OCI-LY1 (cell line): Measurements from ENCODE around the gene ARHGEF2.
A peak's percentile ranks its signal among the peaks of the same experiment; 100 is the strongest.

Experiments
- H2AFZ ChIP-seq: fragments of 200-600 bp; sonication (generic), shearing (Covaris generic); 2 replicates; pipeline ENCODE4 v1.6.0; 2014; ENCODE audit warnings: antibody characterized with exemption, mild to moderate bottlenecking, low read length
- H3F3A ChIP-seq: fragments of 200-600 bp; sonication (generic), shearing (Covaris generic); 2 replicates; pipeline ENCODE4 v1.6.0; 2014; ENCODE audit warnings: mild to moderate bottlenecking, antibody characterized with exemption, low read length, moderate library complexity; ENCODE audit not compliant: insufficient read depth
- H3K27ac ChIP-seq: fragments of 200-600 bp; sonication (generic); 2 replicates; pipeline ENCODE4 v1.5.1; 2014; ENCODE audit warnings: low read length, mixed run types, mild to moderate bottlenecking, low read depth; ENCODE audit not compliant: poor library complexity, severe bottlenecking
- H3K27me3 ChIP-seq: fragments of 200-600 bp; sonication (generic); 2 replicates; pipeline ENCODE4 v1.6.0; 2014; ENCODE audit warnings: antibody characterized with exemption, mild to moderate bottlenecking, low read length, moderate library complexity; ENCODE audit not compliant: insufficient read depth
- H3K36me3 ChIP-seq: fragments of 200-600 bp; sonication (generic); 2 replicates; pipeline ENCODE4 v1.6.1; 2014; ENCODE audit warnings: mild to moderate bottlenecking, antibody characterized with exemption, low read length, moderate library complexity, mixed read lengths; ENCODE audit not compliant: insufficient read depth
- H3K4me1 ChIP-seq: fragments of 200-600 bp; sonication (generic); 2 replicates; pipeline ENCODE4 v1.5.1; 2014; ENCODE audit warnings: mild to moderate bottlenecking, low read length, moderate library complexity; ENCODE audit not compliant: insufficient read depth, severe bottlenecking
- H3K4me2 ChIP-seq: fragments of 200-600 bp; sonication (generic), shearing (Covaris generic); 2 replicates; pipeline ENCODE4 v1.6.1; 2014; ENCODE audit warnings: low read length
- H3K4me3 ChIP-seq: fragments of 200-600 bp; sonication (generic); 2 replicates; pipeline ENCODE4 v1.5.1; 2014; ENCODE audit warnings: low read length, low read depth, mild to moderate bottlenecking, mixed read lengths; ENCODE audit not compliant: poor library complexity, severe bottlenecking
- H3K79me2 ChIP-seq: fragments of 200-600 bp; shearing (Covaris generic); 2 replicates; pipeline ENCODE4 v1.6.1; 2016; ENCODE audit warnings: mixed run types, low read length, mixed read lengths; ENCODE audit not compliant: insufficient read depth
- H3K9ac ChIP-seq: fragments of 200-600 bp; sonication (generic), shearing (Covaris generic); 2 replicates; pipeline ENCODE4 v1.6.1; 2014; ENCODE audit warnings: mild to moderate bottlenecking, low read length, mixed read lengths
- H3K9me2 ChIP-seq: fragments of 200-600 bp; sonication (generic), shearing (Covaris generic); 2 replicates; pipeline ENCODE4 v1.6.1; 2014; ENCODE audit warnings: low read depth, mild to moderate bottlenecking, low read length, mixed read lengths
- H3K9me3 ChIP-seq: fragments of 200-600 bp; shearing (Covaris generic); 2 replicates; pipeline ENCODE4 v1.6.1; 2014; ENCODE audit warnings: low read length, mixed read lengths
- H4K20me1 ChIP-seq: fragments of 200-600 bp; sonication (generic), shearing (Covaris generic); 2 replicates; pipeline ENCODE4 v1.6.0; 2016; ENCODE audit warnings: mild to moderate bottlenecking, low read length; ENCODE audit not compliant: insufficient read depth
- EZH2 ChIP-seq: fragments of 200-600 bp; sonication (generic), shearing (Covaris generic); IDR thresholded peaks from 2 replicates; pipeline ENCODE4 v1.8.0; 2017; ENCODE audit warnings: borderline replicate concordance, mixed run types, mild to moderate bottlenecking, antibody characterized with exemption, low read length, moderate library complexity, mixed read lengths
- TF ChIP-seq, protein P1 (sequence below): fragments of 200-600 bp; sonication (generic), shearing (Covaris generic); IDR thresholded peaks from 2 replicates; pipeline ENCODE4 v1.5.1; 2017; ENCODE audit warnings: mild to moderate bottlenecking, antibody characterized with exemption, low read length, moderate library complexity, mixed read lengths

Gene ARHGEF2

DNA sequence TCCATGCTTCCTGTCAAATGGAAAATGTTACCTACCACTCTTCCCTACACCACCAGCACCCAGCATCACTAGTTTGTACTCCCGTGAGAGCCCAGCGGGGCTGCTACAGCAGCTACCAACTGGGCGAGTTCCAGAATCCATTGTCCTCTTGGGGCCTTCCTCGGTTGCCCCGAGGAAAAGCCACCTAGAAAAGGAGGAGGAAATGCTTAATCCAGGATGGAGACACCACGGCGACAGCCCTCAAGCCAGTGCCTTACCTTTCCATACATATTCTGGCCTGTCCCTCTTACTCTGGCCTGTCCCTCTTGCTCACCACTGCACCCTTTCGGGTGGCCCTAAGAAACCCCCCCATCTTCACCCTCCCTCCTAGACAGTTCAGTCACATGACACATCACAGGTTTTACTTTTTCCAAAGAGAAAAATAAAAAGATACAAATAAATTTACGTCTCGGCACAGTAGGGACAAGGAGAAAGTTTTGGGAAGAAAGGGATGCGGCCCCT lies 67.7 kb downstream of the ARHGEF2 start:
- Histone ChIP-seq H4K20me1 (no peaks in the 10 kb centered on the region), H3K27ac (peak overlapping the region; percentile 80), H3K9me3 (no peaks in the 10 kb centered on the region), H3K36me3 (peaks cover 74% of the 10 kb centered on the region), H3K79me2 (no peaks in the 10 kb centered on the region), H3K4me2 (peak overlapping the region; percentile 95), H3K4me1 (peaks cover 23% of the 10 kb centered on the region), H3K9me2 (no peaks in the 10 kb centered on the region), H3K9ac (peak overlapping the region; percentile 65), H3F3A (peaks cover 9% of the 10 kb centered on the region), H3K4me3 (peak overlapping the region; percentile 81), H3K27me3 (no peaks in the 10 kb centered on the region), H2AFZ (no peak overlapping the region)
- TF ChIP-seq, protein P1, sequence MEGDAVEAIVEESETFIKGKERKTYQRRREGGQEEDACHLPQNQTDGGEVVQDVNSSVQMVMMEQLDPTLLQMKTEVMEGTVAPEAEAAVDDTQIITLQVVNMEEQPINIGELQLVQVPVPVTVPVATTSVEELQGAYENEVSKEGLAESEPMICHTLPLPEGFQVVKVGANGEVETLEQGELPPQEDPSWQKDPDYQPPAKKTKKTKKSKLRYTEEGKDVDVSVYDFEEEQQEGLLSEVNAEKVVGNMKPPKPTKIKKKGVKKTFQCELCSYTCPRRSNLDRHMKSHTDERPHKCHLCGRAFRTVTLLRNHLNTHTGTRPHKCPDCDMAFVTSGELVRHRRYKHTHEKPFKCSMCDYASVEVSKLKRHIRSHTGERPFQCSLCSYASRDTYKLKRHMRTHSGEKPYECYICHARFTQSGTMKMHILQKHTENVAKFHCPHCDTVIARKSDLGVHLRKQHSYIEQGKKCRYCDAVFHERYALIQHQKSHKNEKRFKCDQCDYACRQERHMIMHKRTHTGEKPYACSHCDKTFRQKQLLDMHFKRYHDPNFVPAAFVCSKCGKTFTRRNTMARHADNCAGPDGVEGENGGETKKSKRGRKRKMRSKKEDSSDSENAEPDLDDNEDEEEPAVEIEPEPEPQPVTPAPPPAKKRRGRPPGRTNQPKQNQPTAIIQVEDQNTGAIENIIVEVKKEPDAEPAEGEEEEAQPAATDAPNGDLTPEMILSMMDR, result no peak
- no peak for TF ChIP-seq EZH2

GRCh38 chr1:155909894-155910293 lies 68.5 kb downstream of the ARHGEF2 start:
- H3K4me2 ChIP-seq, result peak overlapping the region; percentile 95
- peaks cover 23% of the 10 kb centered on the region for H3K4me1 ChIP-seq
- H3K79me2 ChIP-seq, result no peaks in the 10 kb centered on the region
- peak overlapping the region; percentile 65; the same call in 1 of the 2 replicates for H3K9ac ChIP-seq
- TF ChIP-seq, protein P1, result no peak
- no peak for TF ChIP-seq EZH2
- peak overlapping the region; percentile 81 for H3K4me3 ChIP-seq
- no peaks in the 10 kb centered on the region for H4K20me1 ChIP-seq
- no peaks in the 10 kb centered on the region for H3K9me3 ChIP-seq
- peaks cover 9% of the 10 kb centered on the region for H3F3A ChIP-seq
- H3K9me2 ChIP-seq, result no peaks in the 10 kb centered on the region
- H3K27me3 ChIP-seq, result no peaks in the 10 kb centered on the region
- no peak overlapping the region for H2AFZ ChIP-seq
- no peak overlapping the region for H3K27ac ChIP-seq
- peaks cover 74% of the 10 kb centered on the region for H3K36me3 ChIP-seq

DNA sequence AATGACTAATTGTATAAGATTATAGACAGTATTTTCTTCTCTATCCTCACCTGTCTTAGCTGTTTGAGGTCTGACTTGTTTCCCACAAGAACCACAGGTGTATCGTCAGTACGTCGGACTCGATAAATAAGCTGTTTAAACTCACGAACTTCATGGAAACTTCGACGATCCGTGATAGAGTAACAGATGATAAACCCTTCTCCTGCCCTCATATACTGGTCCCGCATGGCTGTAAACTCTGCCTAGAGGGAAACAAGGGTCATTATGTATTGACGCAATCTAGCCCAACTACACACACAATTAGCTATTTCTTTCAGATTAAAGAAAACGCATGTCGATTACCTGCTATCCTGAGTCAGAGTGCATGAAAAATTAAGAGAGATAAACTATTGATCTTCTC lies 74.1 kb downstream of the ARHGEF2 start:
- no peaks in the 10 kb centered on the region for H3K9me2 ChIP-seq
- H3K27ac ChIP-seq, result no peak overlapping the region
- H3K27me3 ChIP-seq, result no peaks in the 10 kb centered on the region
- no peaks in the 10 kb centered on the region for H3K4me1 ChIP-seq
- peaks cover 80% of the 10 kb centered on the region for H3K36me3 ChIP-seq
- no peaks in the 10 kb centered on the region for H3K79me2 ChIP-seq
- H4K20me1 ChIP-seq, result no peaks in the 10 kb centered on the region
- no peak overlapping the region for H3K4me3 ChIP-seq
- no peaks in the 10 kb centered on the region for H3K9me3 ChIP-seq
- no peak overlapping the region for H3K4me2 ChIP-seq
- no peaks in the 10 kb centered on the region; the same call in 1 of the 2 replicates for H3F3A ChIP-seq
- no peak overlapping the region for H3K9ac ChIP-seq
- H2AFZ ChIP-seq, result no peak overlapping the region
- TF ChIP-seq EZH2, result no peak
- TF ChIP-seq, protein P1, result no peak
